SK-N-MC (cell line): ENCODE measurements around the gene FOXD1.
"Not testable (repeated sequence)": the region's sequence is repeated elsewhere in the genome, so short reads cannot be mapped to it uniquely, and the experiment has no call there.

Source experiments
- DNase-seq: peaks from one replicate; pipeline ENCODE4 v3.0.0-alpha.2; 2011; ENCODE audit warnings: low read depth, low spot score
- H3K27ac ChIP-seq: fragments of 200-600 bp; sonication (generic); 2 replicates; pipeline ENCODE4 v1.5.1; 2016; ENCODE audit warnings: mixed run types
- H3K36me3 ChIP-seq: fragments of 200-600 bp; sonication (generic); 2 replicates; pipeline ENCODE4 v1.6.1; 2017; ENCODE audit warnings: antibody characterized with exemption, low read length, mixed read lengths; ENCODE audit not compliant: insufficient read depth
- H3K4me3 ChIP-seq: fragments of 200-600 bp; sonication (generic); 2 replicates; pipeline ENCODE4 v1.5.1; 2016
- H3K9ac ChIP-seq: fragments of 200-600 bp; sonication (generic); 2 replicates; pipeline ENCODE4 v1.8.0; 2017; ENCODE audit warnings: mixed run types, mixed read lengths; ENCODE audit not compliant: insufficient read length
- H3K9me3 ChIP-seq: fragments of 200-600 bp; sonication (generic); 2 replicates; pipeline ENCODE4 v1.6.1; 2017; ENCODE audit warnings: low read depth, mild to moderate bottlenecking, antibody characterized with exemption, low read length, moderate library complexity, mixed read lengths
- EZH2 ChIP-seq: fragments of 200-600 bp; sonication (generic); IDR thresholded peaks from one replicate; pipeline ENCODE4 v1.6.1; 2017; ENCODE audit warnings: antibody characterized with exemption
- FOXP2 ChIP-seq: optimal IDR thresholded peaks from 2 replicates; pipeline ENCODE3; 2011; ENCODE audit warnings: mild to moderate bottlenecking, moderate library complexity; ENCODE audit not compliant: insufficient read depth; ENCODE audit errors: extremely low read length, control extremely low read depth
- POLR2AphosphoS5 ChIP-seq: IDR thresholded peaks from 2 replicates; pipeline ENCODE4 v1.6.1; 2012; ENCODE audit warnings: mild to moderate bottlenecking, low read depth, low read length, borderline replicate concordance

The FOXD1 gene

GRCh38 chr5:73471654-73472053, 23.1 kb upstream of the FOXD1 start:
- TF ChIP-seq EZH2 = no peak
- TF ChIP-seq POLR2AphosphoS5 = no peak
- TF ChIP-seq FOXP2 = no peak
- Histone ChIP-seq H3K9ac (no peak overlapping the region), H3K36me3 (no peaks in the 10 kb centered on the region), H3K27ac (no peak overlapping the region), H3K4me3 (no peak overlapping the region), H3K9me3 (no peaks in the 10 kb centered on the region)
- DNase-seq = no peak

- TF ChIP-seq EZH2 (no peak), POLR2AphosphoS5 (no peak), FOXP2 (no peak)
- Histone ChIP-seq H3K27ac (no peak overlapping the region), H3K4me3 (no peak overlapping the region), H3K9me3 (no peaks in the 10 kb centered on the region), H3K36me3 (no peaks in the 10 kb centered on the region), H3K9ac (no peak overlapping the region)
- DNase-seq = no peak
These were observed 21.3 kb upstream of the FOXD1 start for GRCh38 chr5:73469878-73470277.

GRCh38 chr5:73468638-73469037, 20.1 kb upstream of the FOXD1 start:
- not testable (repeated sequence) for H3K9me3 ChIP-seq, H3K36me3 ChIP-seq, H3K27ac ChIP-seq

GRCh38 chr5:73464016-73464745, 15.6 kb upstream of the FOXD1 start:
- H3K36me3 ChIP-seq = no peaks in the 10 kb centered on the region
- H3K27ac ChIP-seq = no peak overlapping the region
- no peak overlapping the region for H3K9ac ChIP-seq
- no peaks in the 10 kb centered on the region for H3K9me3 ChIP-seq
- H3K4me3 ChIP-seq = no peak overlapping the region
- no peak for DNase-seq
- no peak for TF ChIP-seq FOXP2
- TF ChIP-seq POLR2AphosphoS5 = no peak
- no peak for TF ChIP-seq EZH2

More at GRCh38 chr5:73468638-73469037, 20.1 kb upstream of the FOXD1 start:
- H3K4me3 ChIP-seq, DNase-seq, H3K9ac ChIP-seq: not testable (repeated sequence)

GRCh38 chr5:73460133-73460532, 11.6 kb upstream of the FOXD1 start:
- H3K4me3 ChIP-seq = no peak overlapping the region

GRCh38 chr5:73459366-73459765, 10.8 kb upstream of the FOXD1 start:
- Histone ChIP-seq H3K36me3 (no peaks in the 10 kb centered on the region), H3K9ac (no peak overlapping the region), H3K27ac (no peak overlapping the region), H3K9me3 (no peaks in the 10 kb centered on the region), H3K4me3 (no peak overlapping the region)
- no peak for DNase-seq
- no peak for TF ChIP-seq FOXP2
- no peak for TF ChIP-seq POLR2AphosphoS5
- no peak for TF ChIP-seq EZH2

More at GRCh38 chr5:73460133-73460532, 11.6 kb upstream of the FOXD1 start:
- Histone ChIP-seq H3K9ac (no peak overlapping the region), H3K9me3 (no peaks in the 10 kb centered on the region), H3K36me3 (no peaks in the 10 kb centered on the region), H3K27ac (no peak overlapping the region)
- no peak for DNase-seq
- TF ChIP-seq POLR2AphosphoS5 (no peak), FOXP2 (no peak), EZH2 (no peak)

- not testable (repeated sequence) for H3K9ac ChIP-seq, DNase-seq, H3K4me3 ChIP-seq, H3K27ac ChIP-seq, H3K36me3 ChIP-seq, H3K9me3 ChIP-seq
These were observed 7.9 kb upstream of the FOXD1 start for GRCh38 chr5:73456462-73456861.

GRCh38 chr5:73454379-73455036, 5.9 kb upstream of the FOXD1 start:
- Histone ChIP-seq H3K9me3 (no peaks in the 10 kb centered on the region), H3K27ac (no peak overlapping the region), H3K4me3 (no peak overlapping the region), H3K9ac (no peak overlapping the region), H3K36me3 (no peaks in the 10 kb centered on the region)
- no peak for DNase-seq
- TF ChIP-seq EZH2 = no peak
- TF ChIP-seq POLR2AphosphoS5 = no peak
- TF ChIP-seq FOXP2 = no peak

- no peak overlapping the region for H3K4me3 ChIP-seq
- TF ChIP-seq POLR2AphosphoS5 (no peak), FOXP2 (no peak), EZH2 (no peak)
- no peaks in the 10 kb centered on the region for H3K9me3 ChIP-seq
- no peak overlapping the region for H3K9ac ChIP-seq
- no peaks in the 10 kb centered on the region for H3K36me3 ChIP-seq
- no peak for DNase-seq
- no peak overlapping the region for H3K27ac ChIP-seq
These were observed 3.6 kb upstream of the FOXD1 start for GRCh38 chr5:73452215-73452614.
